GM18951 (cell line): Measurements from ENCODE around the gene NFE2.
"Not testable (repeated sequence)": the region's sequence is repeated elsewhere in the genome, so short reads cannot be mapped to it uniquely, and the experiment has no call there.

Experiments used
- POLR2A ChIP-seq: IDR thresholded peaks from 4 replicates; pipeline ENCODE4 v1.6.1; 2011; ENCODE audit warnings: mild to moderate bottlenecking; ENCODE audit not compliant: insufficient read length, insufficient read depth; ENCODE audit errors: extremely low read depth
- in situ Hi-C: fragments of 300-500 bp; cut with MboI; formaldehyde crosslinking; loops from one replicate; pipeline ENCODE4 v1.12.0; 2022; ENCODE audit warnings: low sequenced_read_pairs, mixed read lengths, inconsistent platforms; ENCODE audit not compliant: unreplicated experiment

The NFE2 gene

DNA sequence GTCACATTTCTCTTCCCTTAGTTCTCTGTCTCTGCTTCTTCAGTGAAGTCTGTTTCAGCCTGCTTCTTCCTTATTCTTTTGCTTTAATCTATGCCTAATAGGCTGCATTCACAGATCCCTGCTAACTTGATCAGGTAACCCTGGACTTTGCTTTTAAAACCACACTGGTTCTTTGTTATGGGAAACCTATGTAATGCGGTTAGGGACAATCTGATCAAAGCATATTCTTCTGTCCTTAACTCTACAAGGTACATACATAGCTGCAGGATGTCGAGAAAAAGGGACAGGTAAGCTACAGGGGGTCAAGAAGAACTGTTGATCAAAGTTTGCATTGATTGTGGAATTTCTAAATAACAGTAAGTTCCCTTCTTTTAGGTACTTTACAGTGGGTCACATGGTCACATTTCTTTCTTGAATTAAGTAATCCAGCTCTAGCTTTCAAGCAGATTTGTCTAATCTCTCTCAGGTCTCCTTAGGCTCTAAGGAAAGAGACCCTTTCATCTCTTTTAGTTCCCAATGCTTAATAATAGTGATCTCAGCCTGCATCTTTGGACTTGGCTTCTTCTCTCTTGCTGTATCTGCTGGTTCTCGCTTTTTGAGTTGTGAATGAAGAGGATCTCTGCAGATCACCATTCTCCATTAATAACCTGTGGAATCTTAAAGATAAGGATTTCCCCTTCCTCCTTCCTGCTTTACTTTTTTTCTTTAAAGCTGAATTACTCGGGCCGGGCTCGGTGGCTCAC, 28.0 kb upstream of the NFE2 start:
- TF ChIP-seq POLR2A, result no peak
- in situ Hi-C loops, result no loop called here

GRCh38 chr12:54325442-54326109, 24.8 kb upstream of the NFE2 start:
- in situ Hi-C loops, result not testable (repeated sequence)

DNA sequence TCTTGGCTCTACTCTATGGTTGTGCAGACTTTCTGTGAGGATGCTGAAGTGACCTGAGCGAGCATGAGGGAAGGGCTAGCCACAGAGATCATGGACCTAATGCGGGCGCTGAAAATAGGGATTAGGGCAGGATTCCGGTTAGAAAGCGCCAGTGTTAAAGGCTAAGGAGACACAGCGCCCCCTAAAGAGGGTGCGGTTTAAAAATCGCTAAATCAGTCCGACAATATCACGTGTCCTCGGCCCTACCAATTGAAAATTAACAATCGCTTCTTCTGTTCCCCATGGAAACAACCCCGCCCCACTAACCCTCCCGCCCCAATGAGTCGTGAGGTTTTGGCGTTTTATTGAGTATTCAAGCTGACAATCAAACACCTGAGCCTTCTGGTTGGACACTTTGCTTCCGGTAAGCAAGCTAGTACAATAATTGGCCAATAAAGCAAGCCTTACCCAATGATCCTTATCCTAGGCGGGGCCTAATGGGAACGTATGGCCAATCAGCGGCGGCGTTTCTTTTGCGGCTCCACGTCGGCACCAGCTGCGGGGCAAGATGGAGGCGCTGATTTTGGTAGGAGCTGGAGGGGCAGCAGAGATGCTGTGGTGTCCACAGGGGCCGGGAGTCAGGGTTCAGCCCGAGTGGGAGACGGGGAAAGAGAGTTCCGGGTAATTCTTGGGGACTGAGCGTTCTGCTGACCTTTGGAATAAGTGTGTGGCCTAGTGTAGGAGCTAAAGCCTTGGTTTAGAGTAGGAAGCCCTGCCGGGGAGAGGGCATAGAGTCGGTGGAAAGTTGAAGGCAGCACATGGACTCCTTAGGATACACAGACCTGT, 24.0 kb upstream of the NFE2 start, which contains the start of gene COPZ1:
Gene COPZ1, plus strand, starts transcription at position 515 of the 825 bp plus-strand sequence. Its CDS starts 33 bp downstream, at position 548.
- in situ Hi-C loops, result no loop called here

DNA sequence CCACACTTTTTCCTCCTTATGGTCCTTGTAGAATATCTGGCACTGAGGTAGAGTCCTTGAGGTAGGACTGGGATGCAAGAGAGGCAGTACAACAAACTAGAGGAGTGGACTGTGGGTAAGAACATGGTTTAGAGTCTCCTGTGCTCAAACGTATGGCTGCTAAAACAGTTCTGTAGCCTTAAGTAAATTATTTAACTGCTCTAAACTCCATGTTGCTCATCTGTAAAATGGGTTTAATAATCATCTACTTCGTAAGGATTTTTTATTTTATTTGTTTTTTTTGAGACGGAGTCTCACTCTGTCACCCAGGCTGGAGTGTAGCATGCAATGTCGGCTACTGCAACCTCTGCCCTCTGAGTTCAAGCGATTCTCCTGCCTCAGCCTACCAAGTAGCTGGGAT, 20.5 kb upstream of the NFE2 start:
- in situ Hi-C loops, result no loop called here
- no peak for TF ChIP-seq POLR2A

More for the DNA sequence above, 24.0 kb upstream of the NFE2 start, which contains the start of gene COPZ1:
- peak; percentile 75 for TF ChIP-seq POLR2A

DNA sequence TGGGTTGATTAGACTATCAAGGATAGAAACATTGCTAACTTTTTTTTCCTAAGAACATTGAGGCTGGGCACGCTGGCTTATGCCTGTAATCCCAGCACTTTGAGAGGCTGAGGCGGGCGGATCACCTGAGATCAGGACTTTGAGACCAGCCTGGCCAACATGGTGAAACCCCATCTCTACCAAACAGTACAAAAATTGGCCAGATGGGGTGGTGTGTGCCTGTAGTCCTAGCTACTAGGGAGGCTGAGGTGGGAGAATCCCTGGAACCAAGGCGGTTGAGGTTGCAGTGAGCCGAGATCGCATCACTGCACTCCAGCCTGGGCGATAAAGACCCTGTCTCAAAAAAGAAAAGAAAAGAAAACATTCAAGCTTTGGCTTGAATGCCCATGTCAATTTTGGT, 11.5 kb upstream of the NFE2 start:
- in situ Hi-C loops, result not testable (repeated sequence)

DNA sequence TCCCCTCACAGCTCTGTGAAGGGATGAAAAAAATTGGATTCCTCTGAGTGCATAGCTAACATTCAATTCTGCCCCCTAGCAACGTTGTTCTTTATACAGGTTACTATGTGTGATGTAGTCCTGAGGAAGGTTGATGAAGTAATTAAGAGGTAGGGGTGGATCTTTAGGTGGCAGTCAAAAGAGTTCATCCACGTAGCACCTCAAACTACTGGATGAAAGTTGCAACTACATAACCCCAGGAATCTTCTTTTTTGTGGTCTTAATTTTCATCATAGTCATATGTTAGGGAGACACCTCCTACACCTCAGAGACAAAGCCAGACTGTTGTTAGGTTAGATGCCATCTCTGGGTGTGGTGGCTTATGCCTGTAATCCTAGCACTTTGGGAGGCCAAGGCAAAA, 10.2 kb upstream of the NFE2 start:
- in situ Hi-C loops, result no loop called here
- no peak for TF ChIP-seq POLR2A

DNA sequence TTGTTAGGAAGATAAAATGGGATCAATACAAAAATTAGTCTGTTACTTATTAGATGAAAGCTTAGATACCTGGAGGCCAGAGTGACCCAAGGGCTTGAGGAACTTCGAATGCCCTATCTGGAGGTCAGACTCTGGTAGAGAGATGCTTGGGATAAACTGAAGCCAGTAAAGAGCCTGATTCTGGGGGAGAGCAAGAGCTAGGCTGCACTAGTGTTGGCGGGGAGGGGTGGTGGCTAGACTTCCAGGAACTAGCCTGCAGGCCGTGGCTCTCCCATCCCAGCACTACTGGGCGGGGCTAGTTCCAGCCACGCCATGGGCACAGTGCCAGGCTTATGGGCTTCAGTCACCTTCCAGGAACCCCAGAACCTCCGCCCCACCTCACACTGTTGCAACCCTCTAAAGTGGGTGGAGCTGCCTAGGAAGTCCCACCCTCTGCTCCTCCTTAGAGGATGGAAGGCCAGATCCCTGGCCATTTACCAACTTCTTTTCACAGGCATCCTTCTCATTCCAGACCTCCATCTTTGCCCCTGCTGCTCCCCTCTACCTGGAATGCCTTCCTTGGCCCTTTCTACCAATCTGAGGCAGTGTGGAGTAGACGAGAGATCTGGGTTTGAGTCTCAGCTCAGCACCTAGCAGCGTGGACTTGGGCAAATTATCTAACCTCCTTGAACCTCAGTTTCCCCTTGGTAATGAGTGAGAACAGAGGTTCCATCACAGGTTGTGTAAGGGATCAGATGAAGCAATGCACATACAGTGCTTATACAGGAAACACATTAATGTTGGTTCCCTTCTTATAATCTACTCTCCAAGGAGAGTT, 6.3 kb upstream of the NFE2 start:
- no peak for TF ChIP-seq POLR2A
- in situ Hi-C loops, result no loop called here

DNA sequence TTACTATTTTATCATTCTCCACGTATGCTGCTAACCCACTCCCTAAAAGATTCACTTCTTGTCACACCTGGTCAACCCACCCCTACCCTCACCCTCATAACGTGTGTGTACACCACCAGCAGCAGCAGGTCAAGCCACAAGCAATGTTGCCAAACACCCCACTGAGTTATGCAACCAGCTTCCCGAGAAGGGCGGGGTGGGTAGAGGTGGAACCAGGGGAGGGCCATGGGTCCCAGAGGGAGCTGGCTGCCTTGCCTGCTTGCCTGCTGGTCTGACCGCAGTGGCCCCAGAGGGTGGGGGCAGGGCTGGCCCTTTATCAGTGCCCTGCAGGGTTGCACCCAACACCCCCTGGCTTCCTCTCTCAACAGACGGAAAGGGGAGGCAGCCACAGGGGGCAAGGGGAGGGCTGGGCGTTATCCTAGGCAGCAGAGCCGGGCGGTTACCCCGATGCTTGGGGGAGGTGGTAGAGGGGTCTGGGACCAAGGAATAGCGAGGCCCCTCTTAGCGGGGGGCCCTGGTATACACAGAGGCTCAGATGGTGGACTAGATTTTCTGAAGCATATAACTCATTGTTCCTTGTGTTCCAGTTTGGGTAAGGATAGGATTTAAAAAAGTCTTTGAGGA, 3.5 kb upstream of the NFE2 start:
- in situ Hi-C loops, result no loop called here

GRCh38 chr12:54303640-54304039, 2.8 kb upstream of the NFE2 start:
- no peak for TF ChIP-seq POLR2A
- in situ Hi-C loops, result no loop called here

More for the DNA sequence above, 3.5 kb upstream of the NFE2 start:
- TF ChIP-seq POLR2A, result no peak

DNA sequence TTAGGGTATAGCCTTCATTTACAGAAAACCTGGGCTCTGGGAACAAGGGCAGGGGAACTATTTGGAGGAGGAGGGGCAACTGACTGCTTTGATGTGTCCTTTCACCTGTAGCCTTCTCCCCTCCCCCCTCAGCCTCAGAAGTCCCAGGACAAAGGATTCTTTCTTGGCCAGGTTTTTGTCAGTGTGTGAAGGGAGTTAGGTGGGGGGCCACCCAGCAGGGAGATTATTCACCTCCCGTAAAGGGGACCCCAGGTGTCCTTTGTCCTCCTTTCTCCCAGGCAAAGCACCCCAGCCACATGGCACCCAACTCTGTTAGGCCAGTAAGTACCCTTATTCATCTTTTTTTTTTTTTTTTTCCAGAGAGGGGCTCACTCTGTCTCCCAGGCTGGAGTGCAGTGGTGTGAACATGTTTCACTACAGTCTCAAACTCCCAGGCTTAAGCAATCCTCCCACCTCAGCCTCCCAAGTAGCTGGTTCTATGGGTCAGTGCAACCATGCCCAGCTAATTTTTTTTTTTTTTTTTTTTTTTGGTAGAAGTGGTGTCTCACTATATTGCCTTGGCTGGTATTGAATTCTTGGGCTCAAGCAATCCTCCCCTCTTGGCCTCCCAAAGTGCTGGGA, 723 bp upstream of the NFE2 start:
- in situ Hi-C loops, result no loop called here
- no peak for TF ChIP-seq POLR2A

- no peak for TF ChIP-seq POLR2A
- in situ Hi-C loops, result no loop called here
Measured at GRCh38 chr12:54300225-54300731, 537 bp downstream of the NFE2 start.
